Limb (tissue), 2 donors: ENCODE results near the gene HDC.

Experiments
- DNase-seq, 2 donors: peaks; one replicate each; pipeline ENCODE4 v3.0.0-alpha.2; 2016; ENCODE audit errors: extremely low spot score in 2 of 2

The HDC gene

GRCh38 chr15:50265620-50266019 is at the start of gene HDC:
Gene HDC, minus strand, starts transcription at chr15:50265726. Its CDS starts 103 bp downstream, at chr15:50265623.
- DNase-seq: no peak

- no peak for DNase-seq
These were observed 47.1 kb upstream of the HDC start for GRCh38 chr15:50312636-50313035.

- no peak for DNase-seq
These were observed 42.3 kb upstream of the HDC start for GRCh38 chr15:50307799-50308198.

- no peak for DNase-seq
These were observed 39.3 kb upstream of the HDC start for GRCh38 chr15:50304836-50305235.

- DNase-seq: no peak
These were observed 37.1 kb upstream of the HDC start for GRCh38 chr15:50302581-50302980.

- DNase-seq: no peak
These were observed 32.8 kb upstream of the HDC start for GRCh38 chr15:50298340-50298739.

GRCh38 chr15:50295966-50296365 is 30.4 kb upstream of the HDC start:
- DNase-seq: no peak

GRCh38 chr15:50289749-50290148 is 24.2 kb upstream of the HDC start:
- DNase-seq: no peak

- DNase-seq: no peak
These were observed 22.0 kb upstream of the HDC start for GRCh38 chr15:50287324-50288116.

GRCh38 chr15:50281427-50281826 is 15.9 kb upstream of the HDC start:
- DNase-seq: no peak

GRCh38 chr15:50280271-50280670 is 14.7 kb upstream of the HDC start:
- no peak for DNase-seq

GRCh38 chr15:50278496-50278895 is 13.0 kb upstream of the HDC start:
- DNase-seq: no peak

GRCh38 chr15:50277370-50277769 is 11.8 kb upstream of the HDC start:
- no peak for DNase-seq

- DNase-seq: no peak
These were observed 10.4 kb upstream of the HDC start for GRCh38 chr15:50275908-50276307.

GRCh38 chr15:50275091-50275490 is 9.6 kb upstream of the HDC start:
- DNase-seq: no peak

- no peak for DNase-seq
These were observed 2.1 kb upstream of the HDC start for GRCh38 chr15:50267577-50267976.

- DNase-seq: no peak
These were observed 3.0 kb downstream of the HDC start for GRCh38 chr15:50262533-50262932.

- DNase-seq: no peak
These were observed 3.5 kb downstream of the HDC start for GRCh38 chr15:50261981-50262380.

- DNase-seq: no peak
These were observed 4.5 kb downstream of the HDC start for GRCh38 chr15:50260969-50261496.

GRCh38 chr15:50259276-50259675 is 6.2 kb downstream of the HDC start:
- no peak for DNase-seq

GRCh38 chr15:50257924-50258323 is 7.6 kb downstream of the HDC start:
- no peak for DNase-seq

- no peak for DNase-seq
These were observed 8.2 kb downstream of the HDC start for GRCh38 chr15:50257332-50257731.
